Hematopoietic multipotent progenitor cell treated with erythropoietin and hydrocortisone succinate and interleukin-3 and kit ligand, for 4 days (in vitro differentiated cells): ENCODE results near the gene CCT4.
"Not testable (repeated sequence)": the region's sequence is repeated elsewhere in the genome, so short reads cannot be mapped to it uniquely, and the experiment has no call there.

Experiments
- DNase-seq: peaks from one replicate; pipeline ENCODE4 v3.0.0-alpha.2; 2015

Gene CCT4

DNA sequence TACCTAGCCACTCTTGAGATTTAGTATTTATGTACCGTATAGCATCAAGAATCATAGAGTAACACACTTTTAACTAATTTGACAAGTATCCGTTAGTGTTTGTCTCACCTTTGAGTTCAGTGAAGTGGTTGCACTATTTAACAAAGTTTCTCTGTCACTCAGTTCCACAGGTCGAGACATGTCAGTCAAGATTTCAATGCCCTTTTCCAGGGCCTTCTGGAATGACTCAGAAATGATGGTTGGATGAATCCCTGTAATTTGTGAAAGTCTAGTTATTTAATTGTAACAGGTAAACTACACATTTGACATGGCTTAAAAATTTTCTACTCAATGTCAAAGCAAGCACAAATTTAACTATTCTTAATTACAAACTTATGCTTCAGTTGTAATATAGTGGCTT, 9.7 kb downstream of the CCT4 start:
- no peak for DNase-seq

GRCh38 chr2:61877571-61878245, 10.7 kb downstream of the CCT4 start:
- no peak for DNase-seq

DNA sequence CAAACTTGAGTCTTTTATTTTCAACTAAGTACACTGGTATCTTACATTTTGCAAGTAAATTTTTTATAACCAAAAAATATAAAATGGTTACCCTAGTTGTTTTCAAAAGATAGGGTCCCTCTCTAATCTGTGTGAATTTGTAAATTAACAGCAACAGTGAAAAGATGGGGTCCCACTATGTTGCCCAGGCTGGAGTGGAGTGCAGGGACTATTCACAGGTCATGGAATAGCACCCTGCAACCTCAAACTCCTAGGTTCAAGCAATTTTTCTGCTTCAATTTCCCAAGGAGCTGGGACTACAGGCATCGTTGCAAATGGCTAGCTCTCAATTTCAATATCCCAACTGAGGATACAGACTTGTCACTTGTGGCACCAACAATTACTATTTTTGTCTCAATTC, 12.1 kb downstream of the CCT4 start:
- no peak for DNase-seq

- DNase-seq, result not testable (repeated sequence)
Observed at GRCh38 chr2:61866482-61867089, 21.9 kb downstream of the CCT4 start.

DNA sequence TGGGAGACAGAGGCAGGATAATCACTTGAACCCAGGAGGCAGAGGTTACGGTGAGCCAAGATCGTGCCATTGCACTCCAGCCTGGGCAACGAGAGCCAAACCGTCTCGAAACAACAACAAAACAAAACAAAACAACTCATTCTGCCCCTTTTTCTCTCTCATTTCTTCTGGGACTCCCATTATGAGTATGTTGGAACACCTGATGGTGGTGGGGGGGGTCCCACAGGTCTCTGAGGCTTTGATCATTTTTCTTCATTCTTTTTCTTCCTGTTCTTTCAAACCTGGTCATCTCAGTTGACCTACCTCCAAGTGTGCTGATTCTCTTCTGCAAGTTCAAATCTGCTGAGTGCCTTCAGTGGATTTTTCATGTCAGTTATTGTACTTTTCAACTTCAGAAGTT, 26.4 kb downstream of the CCT4 start:
- no peak for DNase-seq

DNA sequence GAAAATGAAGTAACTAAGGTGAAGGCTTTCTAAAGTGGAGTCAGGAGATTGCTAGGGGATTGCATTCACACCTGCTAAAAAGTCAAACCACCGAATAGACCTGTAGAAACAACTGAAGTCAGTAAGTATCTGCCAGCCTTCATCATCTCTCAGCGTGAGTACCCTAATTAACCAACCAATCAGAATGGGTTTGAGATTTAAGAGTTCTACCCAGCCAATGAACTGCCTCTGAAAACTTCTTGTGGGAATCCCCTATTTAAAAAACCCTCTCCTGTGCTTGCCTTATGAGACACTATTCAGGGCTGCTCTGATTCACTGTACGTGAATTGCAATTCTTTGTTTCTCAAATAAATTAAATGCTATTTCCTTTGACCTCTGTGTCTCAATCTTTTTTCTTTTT, 31.2 kb downstream of the CCT4 start:
- no peak for DNase-seq

DNA sequence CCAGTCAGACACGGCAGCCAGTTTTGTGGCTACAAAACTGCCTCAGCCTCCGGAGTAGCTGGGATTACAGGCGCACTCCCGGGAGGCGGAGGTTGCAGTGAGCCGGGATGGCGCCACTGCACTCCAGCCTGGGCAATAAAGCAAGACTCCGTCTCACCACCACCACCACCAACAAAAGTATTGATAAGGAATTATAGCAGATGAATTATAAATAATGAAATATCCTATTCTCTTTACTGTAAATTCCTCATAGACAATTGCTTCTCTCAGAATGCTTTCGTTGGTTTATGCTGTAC, 33.2 kb downstream of the CCT4 start:
- DNase-seq, result no peak

- peak; percentile 99 for DNase-seq
Observed at GRCh38 chr2:61854564-61855317, 33.7 kb downstream of the CCT4 start.

DNA sequence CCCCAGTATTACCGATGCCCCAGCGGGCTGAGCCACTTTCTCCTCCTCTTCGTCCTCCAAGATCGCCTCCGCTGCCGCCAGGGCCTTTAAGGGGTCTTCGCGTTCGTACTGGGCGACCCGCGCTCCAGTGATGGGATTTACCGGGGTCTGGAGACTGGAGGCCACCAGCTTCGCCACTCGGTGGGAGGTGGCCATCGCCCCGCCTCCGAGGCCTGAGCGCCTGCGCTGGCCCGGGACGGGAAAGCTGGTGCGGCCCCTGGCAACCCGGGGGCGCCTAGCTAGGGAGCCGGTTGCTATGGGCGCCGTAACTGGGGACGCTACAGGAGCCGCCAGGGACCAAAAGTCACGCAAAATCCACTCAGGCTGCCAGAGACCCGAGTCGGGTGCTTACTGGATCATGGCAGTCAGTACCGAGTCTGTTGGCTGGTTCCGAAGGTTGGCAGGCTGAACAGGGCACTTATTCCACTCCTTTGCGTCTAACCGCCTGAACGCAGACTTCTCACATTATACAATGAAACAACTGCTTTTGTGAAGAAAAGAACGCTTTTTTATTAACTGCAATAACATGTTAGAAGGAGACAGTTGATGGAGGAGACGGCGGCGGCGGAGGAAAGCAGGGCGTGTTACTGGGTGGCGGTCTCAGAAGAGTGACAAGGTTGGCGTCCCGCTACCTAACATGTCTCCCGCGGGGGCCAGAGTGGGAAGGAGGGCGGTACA, 34.5 kb downstream of the CCT4 start, which contains the start of gene FAM161A:
TSS of gene FAM161A (minus strand) at position 214 of the 717 bp plus-strand sequence. CDS start at position 195, 19 bp downstream.
- DNase-seq, result peak; percentile 96

DNA sequence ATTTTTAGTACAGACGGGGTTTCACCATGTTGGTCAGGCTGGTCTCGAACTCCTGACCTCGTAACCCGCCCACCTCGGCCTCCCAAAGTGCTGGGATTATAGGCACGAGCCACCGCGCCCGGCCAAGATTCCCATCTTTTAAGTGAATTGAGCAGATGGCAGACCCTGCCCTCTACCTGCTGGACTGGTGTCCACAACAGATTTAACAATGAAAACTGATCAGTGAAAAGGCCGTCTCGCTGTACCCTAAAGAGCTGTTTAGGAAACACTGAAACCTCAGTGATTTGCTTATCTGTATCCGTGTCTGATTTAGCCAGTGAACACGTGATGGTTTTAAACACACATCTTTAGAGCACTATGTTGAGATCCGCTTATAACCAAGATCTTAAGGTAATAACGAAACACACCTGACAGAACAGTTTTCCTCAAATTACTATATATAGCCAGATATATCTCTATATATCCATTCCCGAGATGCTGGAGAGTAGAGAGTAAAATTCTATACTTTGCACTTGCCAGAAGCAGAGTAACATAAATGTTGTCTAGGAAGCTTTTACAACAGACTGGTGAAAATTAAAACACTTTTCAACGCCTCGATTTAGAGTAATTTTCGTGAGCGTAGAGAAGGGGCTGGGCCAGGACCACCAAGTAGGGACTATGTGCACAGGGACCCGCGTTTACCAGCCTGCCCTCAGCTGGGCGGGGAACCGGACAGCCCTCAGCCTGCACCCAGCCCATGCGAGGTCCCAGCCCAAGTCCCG, 35.2 kb downstream of the CCT4 start:
- DNase-seq, result peak; percentile 84

GRCh38 chr2:61851270-61851669, 37.2 kb downstream of the CCT4 start:
- DNase-seq, result not testable (repeated sequence)

GRCh38 chr2:61845320-61845719, 43.1 kb downstream of the CCT4 start:
- no peak for DNase-seq

- no peak for DNase-seq
Observed at GRCh38 chr2:61841286-61841685, 47.2 kb downstream of the CCT4 start.

DNA sequence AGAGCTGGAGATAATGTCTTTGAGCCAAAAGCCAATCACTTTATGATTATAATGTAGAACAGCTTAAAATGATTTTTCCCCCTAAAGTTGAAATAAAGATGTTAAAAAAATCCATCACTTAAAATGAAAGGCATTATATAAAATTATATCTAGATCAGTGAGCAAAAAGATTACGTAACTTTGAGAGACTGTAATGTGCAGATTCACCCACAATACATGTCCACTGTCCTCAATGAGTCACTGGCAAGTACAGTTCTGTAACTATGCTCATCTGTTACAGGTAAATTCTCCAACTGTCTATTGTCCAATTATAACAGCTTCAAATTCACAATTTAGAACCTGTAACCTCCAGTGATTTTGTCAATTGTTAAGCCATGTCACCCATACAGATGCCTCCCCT, 53.6 kb downstream of the CCT4 start:
- peak; percentile 14 for DNase-seq

DNA sequence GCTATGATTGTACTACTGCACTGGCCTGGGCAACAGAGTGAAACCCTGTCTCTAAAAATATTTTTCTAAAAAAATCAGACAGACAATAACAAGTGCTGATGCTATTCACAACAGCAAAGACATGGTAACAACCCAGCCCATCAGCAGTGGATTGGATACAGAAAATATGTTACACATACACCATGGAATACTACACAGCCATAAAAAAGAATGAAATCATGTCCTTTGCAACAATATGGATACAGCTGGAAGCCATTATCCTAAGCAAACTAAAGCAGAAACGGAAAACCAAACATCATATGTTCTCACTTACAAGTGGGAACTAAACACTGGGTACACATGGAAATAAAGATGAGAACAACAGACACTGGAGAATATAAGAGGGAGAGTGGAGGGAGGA, 54.5 kb downstream of the CCT4 start:
- no peak for DNase-seq

DNA sequence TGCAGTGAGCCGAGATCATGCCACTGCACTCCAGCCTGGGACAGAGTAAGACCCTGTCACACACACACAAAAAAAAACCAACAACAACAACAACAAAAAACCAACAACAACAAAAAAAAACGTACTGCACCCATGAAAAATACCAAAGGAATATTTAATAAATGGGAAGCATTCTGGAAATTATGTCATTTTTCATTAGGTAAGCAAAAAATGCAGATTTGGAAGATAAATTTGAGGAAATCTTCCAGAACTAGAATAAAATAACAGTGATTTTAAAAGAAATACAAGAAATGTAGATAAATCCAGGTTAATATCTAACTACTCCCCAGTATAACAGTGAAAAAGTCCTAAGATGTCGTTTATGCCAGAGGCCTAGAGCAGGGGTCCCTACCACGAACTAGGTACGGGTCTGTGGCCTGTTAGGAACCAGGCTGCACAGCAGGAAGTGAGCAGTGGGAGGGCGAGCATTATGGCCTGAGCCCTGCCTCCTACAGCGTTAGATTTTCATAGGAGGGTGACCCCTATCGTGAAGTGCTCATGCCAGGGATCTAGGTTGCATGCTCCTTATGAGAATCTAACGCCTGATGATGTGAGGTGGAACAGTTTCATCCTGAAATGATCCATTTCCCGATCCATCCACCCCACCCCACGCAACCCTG, 56.1 kb downstream of the CCT4 start:
- no peak for DNase-seq

- DNase-seq, result no peak
Observed at GRCh38 chr2:61822255-61822654, 66.2 kb downstream of the CCT4 start.
